HEK293T (cell line): ENCODE results near the gene SYNE1.

Source experiments
- ARNT ChIP-seq: fragments of 450-650 bp; IDR thresholded peaks from 2 replicates; pipeline ENCODE4 v1.6.1; 2017; ENCODE audit warnings: mild to moderate bottlenecking
- BHLHE40 ChIP-seq: fragments of 450-650 bp; IDR thresholded peaks from 2 replicates; pipeline ENCODE4 v1.6.1; 2016; ENCODE audit warnings: mild to moderate bottlenecking, moderate library complexity, borderline replicate concordance
- ELF4 ChIP-seq: fragments of 450-650 bp; IDR thresholded peaks from 2 replicates; pipeline ENCODE4 v1.6.1; 2017; ENCODE audit warnings: antibody characterized with exemption
- FOXA1 ChIP-seq: fragments of 450-650 bp; IDR thresholded peaks from 2 replicates; pipeline ENCODE4 v1.6.1; 2016; ENCODE audit warnings: mild to moderate bottlenecking
- FOXM1 ChIP-seq: fragments of 450-650 bp; IDR thresholded peaks from 2 replicates; pipeline ENCODE4 v1.6.1; 2017; ENCODE audit warnings: mild to moderate bottlenecking, borderline replicate concordance
- HDGF ChIP-seq: fragments of 450-650 bp; IDR thresholded peaks from 2 replicates; pipeline ENCODE4 v1.6.1; 2017; ENCODE audit warnings: antibody characterized with exemption, borderline replicate concordance
- SP1 ChIP-seq: fragments of 450-650 bp; IDR thresholded peaks from 2 replicates; pipeline ENCODE4 v1.6.1; 2017
- SUZ12 ChIP-seq: fragments of 450-650 bp; IDR thresholded peaks from 2 replicates; pipeline ENCODE4 v1.6.1; 2016; ENCODE audit warnings: mild to moderate bottlenecking
- TARDBP ChIP-seq: fragments of 450-650 bp; IDR thresholded peaks from 2 replicates; pipeline ENCODE4 v1.6.1; 2016
- ZNF384 ChIP-seq: fragments of 450-650 bp; IDR thresholded peaks from 2 replicates; pipeline ENCODE4 v1.6.1; 2016
- TF ChIP-seq, protein P1 (sequence below): fragments of 450-650 bp; IDR thresholded peaks from 2 replicates; pipeline ENCODE4 v1.6.1; 2016

DNA sequence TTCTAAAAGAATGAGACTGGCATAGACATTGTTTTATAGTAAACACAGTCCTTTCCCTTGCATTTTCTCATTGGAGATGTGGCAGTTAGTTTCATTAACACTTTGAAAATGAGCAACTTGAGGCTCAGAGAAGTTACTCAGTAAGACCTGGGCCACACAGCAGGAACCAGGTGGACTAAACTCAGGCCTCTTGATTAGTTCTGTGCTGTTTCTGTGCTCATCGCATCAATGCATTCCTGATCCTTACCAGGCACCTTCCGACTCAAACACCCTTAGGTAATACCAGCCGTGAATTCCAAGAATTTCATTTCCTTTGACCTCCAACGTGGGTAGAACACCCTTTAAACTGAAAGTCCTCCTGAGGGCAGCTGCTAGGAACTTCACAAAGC, 466.9 kb downstream of the SYNE1 start:
- TF ChIP-seq, protein P1, sequence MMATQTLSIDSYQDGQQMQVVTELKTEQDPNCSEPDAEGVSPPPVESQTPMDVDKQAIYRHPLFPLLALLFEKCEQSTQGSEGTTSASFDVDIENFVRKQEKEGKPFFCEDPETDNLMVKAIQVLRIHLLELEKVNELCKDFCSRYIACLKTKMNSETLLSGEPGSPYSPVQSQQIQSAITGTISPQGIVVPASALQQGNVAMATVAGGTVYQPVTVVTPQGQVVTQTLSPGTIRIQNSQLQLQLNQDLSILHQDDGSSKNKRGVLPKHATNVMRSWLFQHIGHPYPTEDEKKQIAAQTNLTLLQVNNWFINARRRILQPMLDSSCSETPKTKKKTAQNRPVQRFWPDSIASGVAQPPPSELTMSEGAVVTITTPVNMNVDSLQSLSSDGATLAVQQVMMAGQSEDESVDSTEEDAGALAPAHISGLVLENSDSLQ = no peak
- TF ChIP-seq ELF4 = no peak
- TF ChIP-seq SP1 = no peak
- no peak for TF ChIP-seq FOXM1
- no peak for TF ChIP-seq ARNT
- TF ChIP-seq BHLHE40 = no peak
- TF ChIP-seq FOXA1 = no peak
- TF ChIP-seq TARDBP = no peak
- TF ChIP-seq SUZ12 = no peak
- no peak for TF ChIP-seq ZNF384
- TF ChIP-seq HDGF = no peak
